Activated CD4-positive, alpha-beta T cell treated with anti-CD3 and anti-CD28 coated beads, Interleukin-2, Interleukin-6, amounts not matched to agents 100 ng/mL and 50 ng/mL, durations not matched to agents 16 hours and 8 hours (primary cell): Measurements from ENCODE around the gene DDX6.
"Not testable (repeated sequence)": the region's sequence is repeated elsewhere in the genome, so short reads cannot be mapped to it uniquely, and the experiment has no call there.

ENCODE experiments used
- DNase-seq: peaks from one replicate; pipeline ENCODE4 v3.0.0-alpha.2; 2020

Gene DDX6

DNA sequence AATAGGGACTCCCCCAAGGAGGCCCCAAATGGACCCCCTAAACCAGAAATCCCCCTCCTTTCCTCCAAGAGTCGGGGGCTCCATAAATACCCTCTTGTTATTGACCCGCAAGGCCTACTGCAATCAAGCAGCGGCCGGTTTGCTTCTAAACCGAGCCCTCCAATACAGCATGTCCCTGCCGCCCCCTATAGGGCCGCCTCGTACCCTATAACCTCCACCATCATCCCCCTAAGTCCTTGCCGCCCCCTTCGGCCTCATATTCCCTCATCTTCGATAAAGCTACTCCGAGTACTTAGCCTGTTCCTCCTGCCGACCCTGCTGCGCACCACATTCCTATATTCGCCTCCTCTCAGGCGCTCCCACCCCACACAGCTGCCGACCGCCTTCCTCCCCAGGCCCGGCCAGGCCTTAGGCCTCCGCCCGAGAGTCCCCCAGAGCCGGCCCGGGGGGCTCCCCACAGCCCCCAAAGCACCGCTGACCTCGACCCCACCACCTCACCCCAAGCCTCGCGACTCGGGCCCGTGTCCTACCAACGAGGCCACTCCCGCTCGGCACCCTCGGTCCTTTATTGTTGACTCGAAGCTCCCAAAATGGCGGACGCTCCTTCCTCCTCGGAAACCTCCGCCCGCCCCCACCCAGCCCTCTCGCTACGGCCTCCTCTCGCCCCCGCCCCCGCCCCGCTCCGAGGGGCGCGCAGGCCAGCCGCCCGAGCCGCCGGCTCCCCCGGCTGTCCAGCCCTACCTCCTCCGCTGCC lies 430 bp downstream of the DDX6 start:
- DNase-seq: peak; percentile 60

DNA sequence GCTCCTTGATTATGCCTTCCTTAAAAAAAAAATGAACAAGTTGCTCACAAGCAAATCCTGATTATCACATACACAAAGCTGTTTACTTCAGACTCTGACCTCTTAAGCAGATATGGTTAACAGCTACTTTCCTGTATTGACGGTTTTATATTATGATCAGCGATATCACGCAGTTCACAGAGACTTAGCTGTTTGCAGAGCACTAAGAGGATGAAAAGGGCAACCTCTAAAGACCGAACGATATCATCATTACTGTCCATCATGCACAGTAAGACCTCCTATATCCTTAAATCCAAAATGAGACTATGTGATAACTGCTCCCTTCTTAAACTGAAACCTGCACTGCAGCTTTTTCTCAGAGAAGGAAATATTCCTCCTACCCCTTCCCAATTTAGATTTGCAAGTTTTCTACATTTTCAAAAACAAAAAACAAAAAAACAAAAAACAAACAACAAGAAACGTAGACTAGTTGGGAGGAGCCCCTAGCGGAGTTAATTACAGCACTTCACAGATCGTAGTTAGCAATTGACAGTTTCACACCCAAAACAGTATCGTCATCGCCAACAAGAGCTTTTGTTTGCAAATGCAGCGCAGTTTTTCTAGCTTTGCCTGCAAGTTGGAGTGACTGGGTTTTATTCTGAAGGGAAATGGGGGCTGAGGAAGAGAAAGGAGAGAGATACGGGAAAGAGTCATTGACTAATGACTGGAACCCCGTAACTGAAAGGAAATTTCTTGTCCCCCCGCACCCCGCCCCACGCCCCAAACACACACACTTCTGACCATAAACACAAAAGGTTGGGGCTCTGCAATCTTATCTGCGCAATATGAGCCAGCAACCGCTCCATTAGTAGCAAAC lies 1.2 kb downstream of the DDX6 start:
- peak; percentile 60 for DNase-seq

DNA sequence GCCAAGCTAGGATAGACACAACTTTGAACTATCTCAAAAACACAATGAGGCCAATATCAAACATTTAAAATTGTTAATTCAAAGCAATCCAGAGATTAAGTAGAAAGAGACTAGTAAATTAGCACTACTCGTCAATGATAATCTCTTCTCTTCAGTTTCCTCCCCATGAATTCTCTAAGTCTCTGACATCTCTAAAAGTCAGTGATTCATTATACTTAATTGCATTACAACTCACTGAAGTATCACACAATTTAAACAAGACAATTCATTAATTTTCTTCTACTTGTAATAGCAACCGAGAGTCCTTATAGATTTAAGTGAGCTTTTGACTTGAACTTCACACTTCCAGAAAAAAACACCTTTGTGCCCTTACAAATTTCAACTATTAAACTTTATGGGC lies 4.3 kb downstream of the DDX6 start:
- DNase-seq: no peak

DNA sequence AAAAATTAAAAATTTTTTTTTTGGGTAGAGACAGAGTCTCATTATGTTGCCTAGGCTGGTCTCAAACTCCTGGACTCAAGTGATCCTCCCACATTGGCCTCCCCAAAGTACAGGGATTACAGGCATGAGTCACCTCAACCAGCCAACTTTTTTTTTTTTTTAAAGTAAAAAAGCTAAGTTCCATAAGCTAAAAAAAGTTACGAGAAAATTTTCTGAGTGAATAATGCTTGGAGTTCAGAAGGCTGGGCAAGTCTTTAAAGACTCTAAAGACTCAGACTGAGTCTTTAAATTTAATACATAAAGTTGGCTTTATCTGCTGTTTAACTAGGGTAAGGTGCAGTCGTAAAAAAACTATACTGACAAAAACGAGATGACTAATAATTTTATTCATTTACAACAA lies 5.6 kb downstream of the DDX6 start:
- peak; percentile 44 for DNase-seq

DNA sequence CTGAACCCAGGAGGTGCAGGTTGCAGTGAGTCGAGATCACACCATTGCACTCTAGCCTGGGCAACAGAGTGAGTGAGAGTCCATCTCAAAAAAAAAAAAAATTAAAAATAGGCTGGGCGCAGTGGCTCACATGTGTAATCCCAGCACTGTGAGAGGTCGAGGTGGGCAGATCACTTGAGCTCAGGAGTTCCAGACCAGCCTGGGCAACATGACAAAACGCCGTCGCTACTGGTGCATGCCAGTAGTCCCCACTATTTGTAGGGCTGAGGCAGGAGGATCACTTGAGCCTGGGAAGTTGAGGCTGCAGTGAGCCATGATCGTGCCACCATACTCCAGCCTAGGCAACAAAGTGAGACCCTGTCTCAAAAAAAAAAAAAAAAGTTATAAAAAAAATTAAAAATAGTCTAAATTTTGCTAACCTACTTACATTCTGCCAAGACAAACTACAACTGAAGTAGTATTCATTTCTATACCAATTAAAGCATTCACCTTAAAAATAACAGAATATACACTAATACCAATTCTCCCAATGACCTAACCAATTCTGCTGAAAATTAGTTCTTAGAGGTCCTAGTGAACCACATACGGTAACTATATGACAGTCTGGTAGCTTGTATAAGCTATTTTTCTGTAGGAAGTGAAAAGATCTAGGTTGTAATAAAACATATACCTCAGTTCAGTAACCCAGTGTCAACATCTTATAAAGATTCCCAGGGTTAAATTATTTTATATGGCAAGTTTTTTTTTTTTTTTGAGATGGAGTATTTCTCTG lies 7.1 kb downstream of the DDX6 start:
- no peak for DNase-seq

DNA sequence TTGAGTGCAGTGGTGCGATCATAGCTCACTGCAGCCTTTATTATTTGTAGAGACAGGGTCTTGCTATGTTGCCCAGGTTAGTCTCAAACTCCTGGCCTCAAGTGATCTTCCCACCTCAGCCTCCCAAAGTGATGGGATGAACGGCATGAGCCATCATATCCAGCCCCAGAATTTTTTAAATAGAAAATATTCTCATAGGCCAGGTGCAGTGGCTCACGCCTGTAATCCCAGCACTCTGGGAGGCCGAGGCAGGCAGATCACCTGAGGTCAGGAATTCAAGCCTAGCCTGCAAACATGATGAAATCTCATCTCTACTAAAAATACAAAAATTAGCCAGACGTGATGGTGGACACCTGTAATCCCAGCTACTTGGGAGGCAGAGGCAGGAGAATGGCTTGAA lies 7.6 kb downstream of the DDX6 start:
- DNase-seq: not testable (repeated sequence)

DNA sequence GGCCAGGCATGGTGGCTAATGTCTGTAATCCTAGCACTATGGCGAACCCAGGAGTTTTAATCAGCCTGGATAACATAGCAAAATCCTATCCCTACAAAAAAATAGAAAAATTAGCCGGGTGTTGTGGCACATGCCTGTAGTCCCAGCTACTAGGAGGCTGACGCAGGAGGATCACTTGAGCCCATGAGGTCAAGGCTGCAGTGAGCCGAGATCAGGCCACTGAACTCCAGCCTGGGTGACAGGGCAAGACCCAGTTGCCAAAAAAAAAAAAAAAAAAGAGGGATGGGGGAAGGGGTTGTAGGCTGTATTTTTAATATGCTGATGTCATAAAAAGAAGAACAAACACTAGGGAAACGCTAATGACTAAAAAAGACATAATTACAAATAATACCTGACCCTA lies 12.1 kb downstream of the DDX6 start:
- DNase-seq: no peak

DNA sequence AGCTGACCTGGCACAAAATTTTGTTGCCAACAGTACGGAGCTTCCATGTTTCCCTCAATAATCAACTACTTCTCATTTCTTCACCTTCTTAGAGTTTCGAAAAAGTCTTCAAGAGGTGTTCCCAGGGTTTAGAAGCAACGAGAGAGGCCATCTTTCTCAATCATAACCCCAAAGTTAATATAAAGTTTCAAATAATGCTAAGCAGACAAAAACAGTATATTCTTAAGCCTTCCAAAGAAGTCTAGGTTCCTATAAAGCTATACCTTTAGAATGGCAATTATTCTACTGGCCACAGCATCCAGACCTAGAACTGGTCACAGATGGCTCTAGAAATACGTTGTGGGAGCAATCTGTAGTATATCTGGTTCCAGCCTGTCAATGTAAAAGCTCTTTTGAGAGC lies 16.9 kb downstream of the DDX6 start:
- DNase-seq: no peak

DNA sequence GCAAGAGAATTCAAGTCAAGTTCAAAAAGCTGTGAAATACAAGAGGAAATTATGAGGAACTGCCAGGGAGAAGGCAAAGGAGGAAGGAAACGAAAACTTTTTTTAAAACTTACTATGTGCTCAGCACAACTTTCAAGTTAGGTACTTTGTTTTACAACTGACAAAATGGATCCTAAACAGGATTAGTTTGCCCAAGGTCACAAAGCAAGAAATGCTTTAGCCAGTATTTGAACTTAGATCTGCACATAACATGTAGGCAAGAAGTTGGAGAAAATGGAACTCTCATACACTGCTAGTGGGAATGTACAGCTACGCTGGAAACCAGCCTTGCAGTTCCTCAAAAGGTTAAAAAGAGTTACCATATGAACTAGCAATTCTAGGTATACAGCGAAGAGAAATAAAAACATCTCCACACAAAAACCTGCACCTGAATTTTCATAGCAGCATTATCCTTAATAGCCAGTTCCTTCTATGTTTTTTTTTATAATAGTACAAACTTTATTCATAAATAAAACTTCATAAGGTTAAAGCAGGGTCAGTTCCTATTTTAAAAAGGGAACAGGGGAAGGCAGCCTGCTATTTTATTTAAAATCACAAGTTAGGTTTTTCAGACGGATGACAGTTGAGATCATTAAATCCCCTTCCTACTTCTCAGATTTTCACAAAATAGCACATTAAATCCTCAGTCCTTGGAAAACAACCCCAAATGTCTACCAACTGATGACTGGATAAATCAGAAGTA lies 19.2 kb downstream of the DDX6 start:
- no peak for DNase-seq

DNA sequence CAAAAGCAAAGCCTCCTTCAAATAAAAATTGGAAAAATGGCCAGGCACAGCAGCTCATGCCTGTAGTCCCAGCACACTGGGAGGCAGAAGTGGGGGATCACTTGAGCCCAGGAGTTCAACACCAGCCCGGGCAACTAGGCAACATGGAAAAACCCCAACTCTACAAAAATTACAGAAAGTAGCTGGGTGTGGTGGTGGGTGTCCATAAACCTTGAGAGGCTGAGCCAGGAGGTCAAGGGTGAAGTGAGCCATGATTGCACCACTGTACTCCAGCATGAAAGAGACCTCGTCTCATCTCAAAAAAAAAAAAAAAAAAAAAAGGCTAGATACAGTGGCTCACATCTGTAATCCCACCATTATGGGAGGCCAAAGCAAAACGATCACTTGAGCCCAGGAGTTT lies 22.3 kb downstream of the DDX6 start:
- DNase-seq: no peak

DNA sequence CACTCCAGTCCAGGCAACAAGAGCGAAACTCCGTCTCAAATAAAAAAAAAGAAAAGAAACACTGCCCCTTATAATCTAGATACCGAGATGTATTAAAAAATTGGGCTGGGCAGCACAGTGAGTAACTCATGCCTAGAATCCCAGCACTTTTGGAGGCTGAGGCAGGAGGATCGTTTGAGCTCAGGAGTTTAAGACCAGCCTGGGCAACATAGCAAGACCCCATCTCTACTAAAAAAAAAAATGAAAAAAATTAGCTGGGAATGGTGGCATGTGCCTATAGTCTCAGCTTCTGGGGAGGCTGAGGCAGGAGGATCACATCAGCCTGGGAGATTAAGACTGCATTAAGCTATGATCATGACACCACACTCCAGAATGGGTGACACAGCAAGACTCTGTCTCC lies 24.9 kb downstream of the DDX6 start:
- DNase-seq: no peak

DNA sequence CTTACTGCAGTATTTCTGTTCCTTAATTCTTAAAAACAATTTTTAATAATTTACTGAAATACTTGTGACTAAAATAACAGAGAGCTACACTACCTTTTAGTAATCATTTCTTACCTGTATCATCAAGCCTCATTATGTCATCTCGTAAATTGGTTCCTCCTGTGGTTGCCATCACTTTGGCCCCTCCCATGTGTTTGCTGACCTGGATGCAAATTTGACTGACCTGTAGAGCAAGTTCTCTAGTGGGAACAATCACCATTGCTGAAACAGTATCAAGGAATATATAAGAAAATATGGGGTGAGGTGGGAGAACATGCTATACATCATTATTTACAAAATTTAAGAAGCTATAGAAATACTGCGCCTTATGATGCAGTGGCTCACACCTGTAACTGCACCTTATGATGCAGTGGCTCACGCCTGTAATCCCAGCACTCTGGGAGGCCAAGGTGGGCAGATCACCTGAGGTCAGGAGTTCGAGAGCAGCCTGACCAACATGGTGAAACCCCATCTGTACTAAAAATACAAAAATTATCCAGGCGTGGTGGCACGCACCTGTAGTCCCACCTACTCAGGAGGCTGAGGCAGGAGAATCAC lies 25.8 kb downstream of the DDX6 start:
- not testable (repeated sequence) for DNase-seq

DNA sequence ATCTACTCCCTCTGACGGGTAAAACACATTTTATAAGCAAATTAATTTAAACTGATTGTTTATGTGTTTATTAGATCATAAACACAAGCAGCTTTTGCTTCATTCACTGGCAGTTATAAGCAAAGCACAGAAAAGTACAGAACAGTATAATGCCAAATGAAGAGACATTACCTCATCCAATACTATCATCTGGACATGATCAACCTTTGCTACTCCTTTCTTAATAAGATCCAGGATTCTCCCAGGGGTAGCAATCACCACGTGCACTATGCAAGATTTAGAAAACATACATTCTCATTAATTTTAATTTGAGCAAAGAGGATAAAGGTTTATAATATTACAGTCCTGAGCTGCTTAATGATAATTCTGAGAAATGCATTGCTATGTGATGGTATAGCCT lies 27.9 kb downstream of the DDX6 start:
- DNase-seq: no peak

DNA sequence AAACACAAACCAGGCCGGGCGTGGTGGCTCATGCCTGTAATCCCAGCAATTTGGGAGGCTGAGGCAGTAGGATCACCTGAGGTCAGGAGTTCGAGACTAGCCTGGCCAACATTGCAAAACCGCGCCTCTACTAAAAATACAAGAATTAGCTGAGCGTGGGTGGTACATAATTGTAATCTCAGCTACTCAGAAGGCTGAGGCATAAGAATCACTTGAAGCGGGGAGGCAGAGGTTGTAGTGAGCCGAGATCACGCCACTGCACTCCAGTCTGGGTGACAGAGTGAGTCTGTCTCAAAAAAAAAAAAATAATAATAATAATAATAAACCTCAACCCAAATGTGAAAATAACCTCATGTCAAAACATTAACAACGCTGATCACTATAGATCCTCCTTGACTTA lies 29.0 kb downstream of the DDX6 start:
- DNase-seq: not testable (repeated sequence)

DNA sequence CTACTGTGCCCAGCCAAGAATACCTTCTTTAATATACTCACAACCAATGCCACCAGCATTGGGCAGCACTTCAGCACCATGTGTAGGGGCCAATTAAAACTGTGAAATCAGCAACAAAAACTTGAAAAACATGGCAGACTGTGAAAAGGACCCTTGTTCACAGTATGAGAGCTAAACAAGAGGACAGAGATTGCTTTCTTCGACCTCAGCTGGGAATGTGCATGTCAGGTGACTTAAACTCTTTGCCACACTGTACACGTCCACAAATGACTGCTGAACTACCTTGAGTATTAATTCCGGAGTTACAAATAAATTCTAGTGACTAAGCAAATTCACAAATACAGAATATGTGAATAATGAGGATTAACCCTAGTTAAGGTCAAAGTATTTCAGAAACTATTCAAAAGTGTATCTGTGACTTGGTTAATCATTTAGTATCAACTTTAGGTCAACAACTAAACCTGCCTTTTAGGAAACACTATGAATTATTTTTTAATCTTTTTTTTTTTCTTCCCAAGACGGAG lies 33.0 kb downstream of the DDX6 start:
- no peak for DNase-seq

DNA sequence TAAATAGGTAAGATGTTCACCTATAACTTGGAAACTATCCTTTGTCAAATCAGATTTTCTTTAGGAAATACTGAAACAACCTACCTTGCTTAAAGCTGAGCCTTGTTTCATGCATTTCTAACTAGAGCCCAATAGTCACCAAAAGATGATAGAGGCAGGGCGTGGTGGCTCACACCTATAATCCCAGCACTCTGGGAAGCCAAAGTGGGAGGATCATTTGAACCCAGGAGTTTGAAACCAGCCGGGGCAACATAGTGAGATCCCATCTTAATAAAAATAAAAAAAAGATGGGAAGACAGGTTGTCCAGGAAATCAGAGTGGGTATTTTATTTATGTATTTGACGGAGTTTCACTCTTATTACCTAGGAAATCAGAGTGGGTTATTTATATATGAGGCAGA lies 38.3 kb downstream of the DDX6 start:
- no peak for DNase-seq

DNA sequence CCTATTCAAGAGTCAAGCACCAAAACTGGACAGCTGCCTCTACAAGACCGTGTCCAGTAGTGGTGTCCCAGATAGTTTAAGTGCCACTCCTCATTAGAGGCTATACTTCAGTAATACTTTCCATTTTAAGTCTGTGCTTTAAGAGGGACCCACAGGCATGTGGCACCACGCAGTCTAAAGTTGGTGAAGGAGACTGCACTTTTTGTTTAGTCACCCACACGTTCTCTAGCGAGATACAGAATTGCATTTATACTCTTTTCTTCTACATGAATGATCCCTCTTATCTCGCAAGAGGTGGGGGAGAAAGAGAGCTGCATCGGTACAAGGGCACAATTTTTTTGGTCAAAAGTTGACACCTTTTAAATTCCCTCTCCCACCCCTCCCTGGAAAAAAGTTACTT lies 41.5 kb downstream of the DDX6 start:
- no peak for DNase-seq

DNA sequence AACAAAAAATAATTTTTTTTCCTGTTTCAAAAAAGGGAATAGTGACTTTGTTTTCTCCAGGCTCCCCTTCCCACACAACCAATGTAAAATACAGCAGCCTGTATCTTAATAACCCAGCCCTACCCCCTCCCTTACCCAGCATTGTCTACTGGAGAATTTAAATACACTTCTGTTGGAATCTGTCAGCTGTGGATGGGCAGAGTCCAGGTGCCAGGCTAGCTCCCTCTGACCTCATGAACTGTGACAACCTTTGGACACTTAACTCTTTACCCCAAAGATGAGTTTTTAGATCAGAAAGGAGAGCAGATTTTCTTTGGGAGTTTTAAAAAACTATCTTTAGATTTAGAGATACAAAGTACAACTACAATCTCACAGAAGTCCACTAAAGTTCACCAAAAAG lies 42.9 kb downstream of the DDX6 start:
- no peak for DNase-seq

DNA sequence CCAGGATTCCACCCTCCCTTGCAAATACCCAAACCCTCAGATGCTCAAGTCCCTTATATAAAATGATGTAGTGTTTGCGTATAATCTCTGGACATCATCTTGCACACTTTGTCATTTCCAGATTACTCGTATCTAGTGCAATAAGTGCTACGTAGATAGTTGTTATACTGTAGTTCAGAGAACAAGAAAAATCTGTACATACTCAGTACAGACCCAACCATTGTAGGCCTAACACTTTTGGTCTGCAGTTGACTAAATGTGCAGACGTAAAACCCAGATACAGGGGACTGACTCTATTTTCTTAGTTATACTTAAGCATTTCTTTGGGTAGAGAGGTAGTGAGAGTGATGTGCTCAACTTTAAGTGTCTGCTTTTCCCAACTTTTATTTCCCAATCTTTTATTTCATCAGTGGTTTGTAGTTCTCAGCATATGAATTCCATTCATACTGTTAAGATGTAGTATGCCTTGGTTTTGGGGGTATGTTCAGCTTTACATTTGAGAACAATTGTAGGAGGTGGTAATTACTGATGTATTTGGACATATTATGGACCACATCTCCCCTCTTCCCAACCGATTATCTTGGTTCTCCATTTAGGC lies 43.9 kb downstream of the DDX6 start:
- DNase-seq: no peak

DNA sequence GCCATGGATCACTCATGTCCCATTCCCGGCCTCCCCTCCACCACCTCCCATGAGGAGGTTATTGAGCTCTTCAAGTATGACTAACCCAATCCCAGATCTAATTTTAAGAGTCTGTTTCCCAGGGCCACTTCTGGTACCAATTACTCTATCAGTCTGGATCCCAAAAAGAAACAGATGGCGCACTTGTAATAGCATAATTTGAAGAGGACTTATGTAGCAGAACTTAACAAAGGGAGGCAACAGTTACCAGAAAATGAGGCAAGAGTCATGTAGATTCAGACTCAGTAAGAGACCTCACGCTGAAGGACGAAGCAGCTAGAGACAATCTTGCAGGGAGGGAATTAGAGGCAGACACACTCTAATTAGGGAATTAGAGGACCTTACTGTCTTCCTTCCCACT lies 46.9 kb downstream of the DDX6 start:
- no peak for DNase-seq

DNA sequence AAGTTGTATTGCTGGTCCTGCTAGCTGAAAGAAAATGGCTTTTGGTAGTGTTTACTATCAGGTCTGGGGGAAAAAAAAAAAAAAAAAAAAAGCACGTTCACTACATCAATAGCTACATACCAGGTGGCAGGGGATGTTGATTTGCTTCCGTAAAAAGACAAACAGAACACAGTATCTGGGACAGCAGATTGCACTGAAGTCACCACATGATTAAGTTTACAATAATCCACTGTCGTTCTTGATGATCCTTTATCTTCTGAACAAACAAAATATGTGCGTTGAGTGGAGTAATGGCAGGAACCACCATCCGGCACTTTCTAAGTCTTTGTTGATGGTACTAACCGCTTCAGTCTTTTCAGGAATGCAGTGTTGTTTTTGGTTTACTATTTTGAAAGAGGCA lies 48.7 kb downstream of the DDX6 start:
- no peak for DNase-seq

DNA sequence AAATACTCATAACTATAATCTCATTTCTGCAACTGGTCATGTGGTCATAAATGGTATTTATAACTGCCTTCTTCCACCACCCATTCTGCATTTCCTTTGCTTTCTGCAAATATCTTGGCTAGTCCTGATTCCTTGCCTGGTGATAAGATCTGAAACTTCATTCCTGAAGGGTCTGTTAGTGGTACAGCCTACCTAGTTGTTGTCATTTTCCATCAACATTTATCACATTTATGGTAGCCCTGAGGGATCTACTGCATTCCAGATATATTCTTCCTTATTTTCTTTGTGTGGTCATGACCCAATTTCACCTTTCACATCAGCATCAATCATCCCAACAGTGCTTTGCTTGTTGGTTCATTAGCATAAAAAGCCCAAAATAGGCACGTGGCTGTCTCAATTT lies 50.1 kb downstream of the DDX6 start:
- DNase-seq: no peak
